Astrocyte of the hippocampus (primary cell): ENCODE measurements around the gene NUDT16L1.
A peak's percentile ranks its signal among the peaks of the same experiment; 100 is the strongest.

Experiments
- DNase-seq: peaks from one replicate; pipeline ENCODE4 v3.0.0; 2011; ENCODE audit warnings: low read depth, low spot score

NUDT16L1 gene

DNA sequence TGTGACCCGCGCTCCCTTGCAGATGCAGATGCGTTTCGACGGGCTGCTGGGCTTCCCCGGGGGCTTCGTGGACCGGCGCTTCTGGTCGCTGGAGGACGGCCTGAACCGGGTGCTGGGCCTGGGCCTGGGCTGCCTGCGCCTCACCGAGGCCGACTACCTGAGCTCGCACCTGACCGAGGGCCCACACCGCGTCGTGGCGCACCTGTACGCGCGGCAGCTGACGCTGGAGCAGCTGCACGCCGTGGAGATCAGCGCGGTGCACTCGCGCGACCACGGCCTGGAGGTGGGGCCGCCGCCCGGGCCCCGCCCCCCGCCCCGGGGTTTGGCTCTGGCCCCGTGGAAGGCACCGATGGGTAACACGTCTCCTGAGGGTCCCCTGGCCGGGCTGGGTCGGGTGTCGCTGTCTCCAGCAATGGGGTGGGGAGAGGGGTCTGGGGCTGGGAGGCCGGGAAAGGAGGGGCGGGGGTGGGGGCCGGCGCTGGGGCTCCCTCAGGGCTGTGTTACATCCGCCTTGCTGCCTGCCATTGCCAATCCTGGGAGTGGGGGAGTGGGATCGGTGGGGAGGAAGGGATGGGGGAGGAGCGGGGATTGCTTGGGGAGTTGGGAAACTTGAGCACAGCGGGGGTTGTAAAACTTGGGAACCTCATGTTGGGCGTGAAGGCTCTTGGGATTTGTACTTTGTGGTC lies 737 bp downstream of the NUDT16L1 start:
- DNase-seq = peak; percentile 65

DNA sequence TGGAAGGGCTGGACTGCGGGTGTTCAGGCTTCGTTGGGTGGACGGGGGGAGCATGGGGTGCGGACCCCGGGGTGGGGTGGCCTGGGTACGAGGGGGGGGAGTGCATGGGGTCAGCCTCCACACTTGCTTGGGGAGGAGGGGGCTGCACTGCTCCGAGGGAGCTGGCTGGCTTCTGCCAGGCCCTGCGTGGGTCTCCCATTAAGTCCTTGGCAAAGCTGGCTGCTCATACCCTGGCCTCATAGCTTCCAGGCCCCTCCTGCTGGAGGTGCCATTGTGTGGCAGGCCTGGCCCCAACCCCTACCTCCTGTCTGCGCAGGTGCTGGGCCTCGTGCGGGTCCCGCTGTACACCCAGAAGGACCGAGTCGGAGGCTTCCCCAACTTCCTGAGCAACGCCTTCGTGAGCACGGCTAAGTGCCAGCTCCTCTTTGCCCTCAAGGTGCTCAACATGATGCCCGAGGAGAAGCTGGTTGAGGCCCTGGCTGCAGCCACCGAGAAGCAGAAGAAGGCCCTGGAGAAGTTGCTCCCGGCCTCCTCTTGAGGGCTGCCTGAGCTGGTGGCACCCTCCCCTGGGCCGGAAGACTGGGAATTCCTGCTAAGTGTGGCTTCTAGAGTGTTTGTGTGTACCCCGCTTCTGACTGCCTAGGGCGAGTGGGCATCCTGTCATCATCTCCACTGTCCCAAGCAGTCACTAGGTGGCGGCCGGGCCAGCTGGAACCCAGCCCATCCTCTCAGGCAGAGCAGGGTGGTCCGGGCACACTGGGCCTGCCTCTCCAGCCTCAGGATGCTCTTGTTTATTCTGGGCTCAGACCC lies 1.5 kb downstream of the NUDT16L1 start:
- DNase-seq = peak; percentile 27

DNA sequence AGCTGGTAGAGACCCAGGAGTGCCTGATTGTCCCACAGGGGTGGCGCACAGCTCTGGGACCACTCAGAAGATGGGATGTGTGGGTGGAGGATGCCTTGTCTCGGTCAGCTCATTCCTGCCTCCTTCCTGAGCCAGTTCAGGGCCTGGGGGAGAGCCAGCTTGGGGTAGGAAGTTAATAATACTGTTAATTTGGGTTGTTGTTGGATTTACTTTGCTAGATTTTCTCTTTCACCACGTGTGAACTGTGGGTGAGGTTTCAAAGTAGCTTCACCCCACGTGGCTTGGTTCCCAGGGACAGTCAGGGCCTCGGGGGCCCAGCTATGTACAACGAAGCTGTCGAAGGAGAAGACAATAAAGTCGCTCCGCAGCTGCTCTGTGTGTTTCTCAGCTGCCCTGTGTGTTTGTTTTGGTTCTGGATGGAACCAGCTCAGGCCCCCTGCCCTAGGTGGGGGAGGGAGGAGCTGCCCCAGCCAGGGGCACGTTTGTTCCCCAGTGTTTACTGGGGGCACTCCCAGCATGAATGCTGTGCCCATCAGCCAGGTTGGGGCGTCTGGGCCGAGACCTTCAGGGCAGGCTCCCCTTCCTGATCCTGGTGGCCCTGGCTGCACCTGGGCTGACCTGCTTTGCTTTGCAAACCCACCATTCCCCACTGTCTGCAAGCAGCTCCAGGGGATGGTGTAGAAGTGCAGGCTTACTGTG lies 2.3 kb downstream of the NUDT16L1 start:
- no peak for DNase-seq

DNA sequence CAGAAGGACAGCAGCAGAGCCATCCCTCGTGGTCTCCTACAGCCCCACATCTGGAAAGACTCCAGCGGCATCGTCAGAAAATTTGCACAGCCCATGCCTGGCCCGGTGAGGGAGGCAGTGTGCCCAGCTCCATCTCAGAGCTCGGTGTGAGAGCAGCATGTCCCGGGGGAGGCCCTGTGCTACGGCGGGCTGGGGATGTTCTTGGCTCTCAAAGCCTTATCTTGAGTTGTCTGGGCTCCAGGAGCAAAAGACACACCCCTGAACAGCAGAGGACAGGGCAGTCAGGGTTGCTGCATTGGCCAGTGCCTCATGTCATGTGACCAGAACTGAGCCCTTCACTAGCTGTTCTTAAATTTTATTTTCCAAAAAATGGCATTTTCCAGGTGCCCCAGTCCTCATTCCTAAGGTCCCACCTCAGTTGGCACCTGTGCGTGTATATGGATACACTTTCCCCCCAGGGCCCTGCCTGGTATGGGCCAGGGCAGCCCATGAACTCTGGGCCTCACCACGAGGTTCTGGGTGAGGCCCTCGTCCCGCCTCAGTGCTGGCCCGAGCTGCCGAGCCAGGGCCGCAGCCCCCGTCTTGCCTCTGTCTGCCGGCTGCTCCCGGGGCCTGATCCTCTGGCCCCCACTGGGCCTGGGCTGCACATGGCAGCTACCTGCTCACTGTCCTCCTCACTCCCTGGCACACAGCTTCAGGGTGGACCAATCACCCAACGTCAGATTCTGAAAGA lies 3.0 kb downstream of the NUDT16L1 start:
- no peak for DNase-seq

DNA sequence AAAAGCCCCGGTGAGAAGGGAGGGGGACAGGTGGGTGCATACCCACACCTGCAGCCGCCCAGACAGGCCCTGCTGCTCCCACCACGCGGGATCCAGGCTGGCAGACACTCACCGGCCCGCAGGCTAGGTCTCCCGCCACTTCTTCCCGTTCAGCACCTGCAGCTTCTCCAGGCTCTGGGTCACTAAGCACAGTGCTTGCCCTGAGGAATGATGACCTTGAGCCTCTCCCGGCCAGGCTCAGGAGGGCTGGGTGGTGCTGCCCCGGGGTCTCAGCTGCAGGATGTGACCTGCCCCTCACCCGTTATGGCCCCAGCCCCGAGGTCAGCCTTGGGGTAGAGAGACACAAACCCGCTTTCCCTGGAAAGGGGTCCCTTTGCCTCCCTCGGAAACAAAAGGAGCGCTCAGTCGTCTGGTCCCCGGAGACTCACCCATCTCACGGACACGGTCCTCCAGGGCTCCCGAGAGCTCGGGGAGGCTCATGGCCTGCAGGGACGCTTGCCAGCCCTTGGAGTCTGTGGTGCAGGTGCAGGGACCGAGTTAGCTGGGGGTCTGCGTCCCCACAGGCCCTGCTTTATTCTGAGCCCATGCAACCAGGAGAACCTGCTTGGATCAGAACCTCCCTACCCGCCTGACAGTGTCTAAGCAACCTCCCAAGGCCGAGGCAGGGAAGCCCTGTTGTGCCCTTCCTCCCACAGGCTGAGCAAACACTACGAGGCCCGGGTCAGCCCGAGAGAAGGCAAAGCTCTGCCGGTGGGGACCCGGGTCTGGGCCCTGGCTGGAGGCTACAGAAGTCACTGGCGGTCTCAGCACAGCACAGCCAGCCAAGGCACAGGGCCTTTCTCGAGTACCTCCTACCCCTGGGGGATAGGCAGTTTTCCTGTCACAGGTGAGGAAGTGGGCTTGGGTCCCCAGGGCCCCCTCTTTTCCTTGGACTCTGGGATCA lies 3.8 kb downstream of the NUDT16L1 start:
- no peak for DNase-seq

DNA sequence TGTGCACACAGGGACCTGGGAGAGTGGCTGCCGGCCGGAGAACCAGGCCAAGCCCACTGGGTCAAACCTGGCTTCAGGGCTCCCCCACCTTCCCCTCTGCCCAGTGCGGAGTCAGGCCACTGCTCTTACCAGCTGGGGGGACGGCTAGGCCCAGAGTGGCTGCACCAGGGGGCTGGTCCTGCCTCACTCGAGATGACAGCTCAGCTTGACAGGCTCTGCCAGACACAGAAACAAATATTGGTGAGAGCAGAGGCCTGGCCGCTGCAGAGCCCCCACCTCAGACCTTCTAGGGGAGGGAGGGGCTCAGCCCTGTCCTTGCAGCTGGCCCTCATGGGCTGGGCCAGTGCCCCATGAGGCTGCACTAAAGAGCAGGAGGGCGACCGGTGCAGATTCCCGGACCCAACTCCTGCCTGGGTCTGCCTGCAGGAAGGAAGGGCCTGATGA lies 4.5 kb downstream of the NUDT16L1 start:
- DNase-seq = no peak

DNA sequence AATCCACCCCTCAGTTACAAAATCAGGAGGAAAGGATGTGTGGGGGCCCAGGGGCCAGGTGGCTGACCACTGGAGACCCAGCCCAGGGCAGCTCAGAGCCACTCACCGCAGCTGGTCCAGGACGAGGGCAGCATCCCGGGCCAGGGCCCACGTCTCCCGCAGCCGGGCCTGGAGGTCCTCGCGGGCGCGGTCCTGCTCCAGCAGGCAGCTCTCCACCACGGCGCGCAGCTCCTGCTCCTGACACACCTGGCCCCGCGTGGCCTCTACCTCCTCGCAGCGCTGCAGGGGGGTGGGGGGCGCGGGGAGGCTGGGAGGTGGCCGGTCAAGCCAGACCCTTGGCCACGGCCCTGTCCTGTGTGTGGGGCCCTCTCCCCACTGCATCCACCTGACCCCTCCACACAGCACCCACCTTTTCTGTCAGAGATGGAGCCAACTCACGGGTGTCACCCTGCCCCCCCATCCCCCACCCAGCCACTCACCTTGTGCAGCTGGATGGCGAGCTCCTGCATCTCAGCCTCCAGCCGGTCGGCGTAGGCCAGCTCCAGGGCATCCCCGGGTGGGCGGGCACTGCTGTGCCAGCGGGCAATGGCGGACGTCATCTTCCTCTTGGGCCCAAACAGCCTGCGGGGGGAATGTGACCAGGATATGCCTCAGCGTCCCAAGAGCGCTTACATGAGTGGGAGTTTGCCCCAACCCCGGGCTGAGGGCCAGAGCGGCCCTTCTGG lies 5.1 kb downstream of the NUDT16L1 start:
- peak; percentile 1 for DNase-seq

DNA sequence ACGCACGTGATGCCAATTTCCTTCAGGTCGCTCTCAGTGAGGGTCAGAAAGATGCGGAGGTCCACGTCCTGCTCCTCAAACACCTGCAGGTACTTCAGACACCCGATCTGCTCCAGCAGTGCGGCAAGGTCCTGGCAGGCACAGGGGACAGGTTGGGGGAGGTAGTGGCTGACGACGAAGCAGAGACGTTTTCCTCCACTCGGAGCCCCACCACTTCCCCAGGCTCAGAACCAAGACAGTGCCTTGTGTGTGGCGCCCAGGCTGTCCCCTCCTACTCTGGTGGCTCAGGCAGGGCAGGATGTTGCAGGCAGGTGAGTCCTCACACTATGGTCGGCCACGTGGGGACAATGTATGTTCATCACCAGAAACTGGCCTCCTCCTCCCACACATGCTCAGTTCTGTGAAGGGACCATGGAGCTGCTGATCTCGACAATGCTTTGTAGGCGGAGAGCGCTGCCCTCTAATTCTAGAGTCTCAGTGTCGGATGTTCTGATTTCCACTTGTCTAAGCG lies 5.7 kb downstream of the NUDT16L1 start:
- DNase-seq = peak; percentile 0

DNA sequence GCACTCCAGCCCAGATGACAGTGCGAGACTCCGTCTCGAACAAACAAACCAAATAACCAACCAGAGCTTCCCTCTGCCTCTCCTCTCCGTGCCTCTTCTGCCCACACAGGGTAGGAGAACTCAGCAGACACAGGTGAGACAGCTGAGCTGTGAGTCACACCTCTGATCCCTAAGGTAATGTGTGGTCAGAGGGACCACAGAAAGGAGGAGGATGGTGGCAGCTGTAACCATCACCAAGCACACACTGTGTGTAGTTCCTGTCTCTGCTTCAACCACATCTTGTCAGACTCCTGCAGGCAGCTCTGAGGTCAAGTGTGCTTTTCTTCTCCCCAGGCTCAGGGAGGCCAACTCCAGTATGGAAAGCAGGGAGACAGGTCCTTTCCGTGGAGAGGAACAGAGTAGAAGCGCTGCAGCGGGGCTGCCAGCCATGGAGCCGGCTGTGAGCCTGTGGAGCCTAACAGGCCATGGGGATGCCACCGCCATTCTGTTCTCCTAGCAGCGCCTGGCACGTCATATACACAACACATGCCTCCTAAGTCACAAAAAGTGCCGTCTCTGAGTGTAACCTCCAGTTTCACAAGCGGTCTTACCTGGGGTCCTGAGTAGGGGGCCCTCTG lies 7.1 kb downstream of the NUDT16L1 start:
- DNase-seq = peak; percentile 2

DNA sequence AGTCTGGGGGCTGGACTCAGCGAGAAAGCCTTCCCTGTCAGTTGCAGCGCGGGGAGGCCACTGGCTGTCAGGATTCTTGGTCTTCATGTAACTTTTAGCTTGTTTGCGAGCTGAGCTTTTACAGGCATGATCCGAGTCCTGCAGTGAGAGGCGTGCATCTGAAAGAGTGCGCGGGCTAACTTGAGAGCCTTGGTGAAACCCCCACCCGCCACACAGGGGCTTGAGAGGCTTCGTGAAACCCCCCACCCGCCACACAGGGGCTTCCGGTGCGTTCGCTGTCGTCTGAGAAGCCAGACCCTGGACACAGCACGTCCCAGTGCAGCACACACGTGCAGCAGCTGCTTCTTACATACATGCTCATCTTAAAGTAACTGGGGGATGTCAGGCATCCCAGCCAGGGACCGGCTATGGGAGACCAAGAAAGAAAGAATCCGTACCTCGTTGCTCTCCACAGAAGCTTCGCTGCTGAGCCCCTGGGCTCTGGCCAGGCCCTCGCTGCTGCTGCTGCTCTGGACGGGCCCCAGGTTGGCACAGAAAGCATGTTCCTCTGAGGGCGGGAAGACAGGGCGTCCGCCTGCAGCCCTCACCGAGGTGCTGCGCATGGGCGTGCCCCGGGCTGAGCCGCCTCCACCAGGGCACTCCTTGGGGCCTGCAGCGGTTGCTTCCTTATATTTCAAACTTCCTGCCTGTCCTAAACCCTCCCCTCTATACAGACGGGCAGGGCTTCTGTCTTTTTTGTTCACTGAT lies 7.8 kb downstream of the NUDT16L1 start:
- DNase-seq = peak; percentile 2

DNA sequence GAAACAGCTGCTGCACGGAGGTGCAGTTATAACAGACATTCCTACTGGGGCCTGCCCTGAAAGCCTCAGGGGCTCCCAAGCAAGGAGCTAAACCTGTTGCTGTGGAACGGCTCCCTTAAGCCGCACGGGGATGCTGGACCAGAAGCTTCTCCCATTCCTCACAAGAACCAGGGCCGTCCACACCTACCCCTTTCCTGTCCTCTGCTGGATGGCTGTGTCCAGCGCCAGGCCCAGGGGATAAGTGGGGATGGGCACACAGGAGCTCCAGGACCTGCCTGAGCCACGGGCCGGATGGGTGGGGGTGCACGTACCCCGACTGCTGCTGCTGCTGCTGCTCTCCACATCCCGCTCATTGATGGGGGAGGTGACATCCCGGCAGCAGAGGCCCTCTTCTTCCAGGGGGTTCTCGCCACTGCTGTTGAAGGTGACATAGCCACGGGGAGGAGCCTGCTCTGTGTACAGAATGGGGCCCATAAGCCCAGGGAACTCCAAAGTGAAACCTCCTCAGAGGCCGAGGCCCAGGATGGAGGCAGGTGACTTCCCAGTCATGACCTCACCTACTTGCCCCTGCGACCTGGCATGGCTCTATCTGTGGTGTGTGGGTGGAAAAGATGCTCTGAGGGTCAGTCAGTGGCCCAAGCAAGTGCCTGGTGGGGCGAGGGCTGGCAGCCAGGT lies 8.6 kb downstream of the NUDT16L1 start:
- peak; percentile 0 for DNase-seq

DNA sequence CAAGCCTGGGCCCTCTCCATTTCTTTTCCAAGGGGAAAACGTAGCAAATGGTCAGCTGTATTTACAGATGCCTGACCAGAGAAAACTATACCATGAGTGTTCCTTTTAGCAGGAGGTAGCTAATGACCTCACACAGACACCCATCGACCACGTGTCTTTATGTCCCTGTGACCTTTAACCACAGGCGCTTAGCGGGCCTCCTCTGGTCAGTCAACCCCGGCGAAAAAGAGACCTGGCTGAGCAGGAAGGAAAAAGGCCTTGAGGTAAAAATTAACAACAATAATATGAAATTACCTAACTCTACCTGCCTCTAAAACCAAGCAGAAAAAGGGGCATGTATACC lies 9.1 kb downstream of the NUDT16L1 start:
- DNase-seq = no peak

DNA sequence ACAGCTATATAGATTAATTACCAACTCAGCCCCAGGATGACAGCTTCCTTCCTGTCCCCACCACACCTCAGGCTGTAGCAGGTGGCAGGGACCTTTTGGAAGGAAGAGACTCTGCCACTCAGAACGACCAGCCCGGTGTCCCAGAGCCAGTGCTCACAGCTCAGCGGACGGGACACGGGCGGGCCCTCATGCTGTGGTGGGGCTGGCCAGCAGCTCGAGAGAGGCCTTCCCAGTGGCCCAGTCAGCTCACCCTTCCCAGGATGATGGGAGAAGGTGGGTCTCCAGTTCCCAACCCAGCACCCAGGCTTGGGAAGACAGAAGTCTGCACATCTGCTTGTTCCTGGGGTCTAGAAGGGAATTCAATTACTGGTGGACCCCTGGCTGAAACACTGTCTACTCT lies 10.5 kb downstream of the NUDT16L1 start:
- no peak for DNase-seq

DNA sequence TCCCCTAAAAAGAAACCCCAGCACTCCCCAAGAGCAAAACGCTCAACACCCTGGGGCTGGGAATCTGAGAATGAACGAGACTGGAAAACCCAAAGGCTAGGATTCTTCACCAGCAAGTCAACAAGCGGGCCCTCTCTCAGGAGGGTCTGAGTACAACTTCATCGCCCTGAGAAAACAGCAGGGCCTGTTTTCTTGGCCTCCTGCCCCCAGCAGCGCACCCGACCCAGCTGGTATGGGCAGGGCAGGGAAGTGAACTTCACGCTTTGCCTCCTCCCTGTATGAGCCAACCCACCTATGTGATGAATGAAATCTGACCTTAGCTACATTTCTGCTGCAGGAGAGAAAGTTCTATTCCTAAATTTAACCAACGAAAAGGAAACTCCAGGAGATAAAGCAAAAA lies 11.1 kb downstream of the NUDT16L1 start:
- no peak for DNase-seq

DNA sequence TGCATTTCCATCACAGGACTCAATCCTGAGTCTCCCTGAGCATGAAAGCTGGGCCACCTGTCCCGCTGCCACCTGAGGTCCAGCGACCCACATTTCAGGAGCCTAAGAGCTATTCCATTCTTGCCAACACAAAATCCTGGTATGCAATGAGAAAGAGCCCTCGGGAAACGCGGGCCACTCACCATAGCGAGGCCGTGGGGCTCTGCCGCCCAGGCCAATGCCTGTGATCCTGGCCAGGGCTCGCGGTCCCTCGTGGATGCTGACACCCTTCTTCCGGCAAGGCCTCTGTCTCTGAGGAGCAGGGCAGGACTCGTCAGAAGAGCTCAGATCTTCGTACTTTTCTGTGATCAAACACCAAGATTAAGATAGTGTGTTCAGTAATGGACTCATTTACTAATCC lies 11.6 kb downstream of the NUDT16L1 start:
- no peak for DNase-seq

DNA sequence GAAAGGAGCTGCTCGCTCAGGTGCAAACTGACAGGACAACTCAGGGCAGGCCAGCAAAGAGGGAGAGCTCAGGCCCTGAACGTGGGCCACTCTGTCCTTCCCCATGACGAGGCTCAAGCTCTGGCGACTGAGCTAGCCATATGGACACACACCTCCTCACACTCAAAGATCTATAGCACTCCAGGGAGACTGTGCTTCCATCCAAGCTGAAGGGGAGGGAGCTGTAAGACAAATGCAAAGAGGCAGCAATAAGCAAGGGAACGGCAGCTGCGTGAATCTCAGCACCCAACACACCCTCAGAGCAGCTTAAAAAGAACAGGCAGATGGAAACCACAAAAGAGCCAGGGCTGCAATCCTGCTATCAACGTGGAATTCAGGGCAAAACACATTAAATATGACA lies 13.5 kb downstream of the NUDT16L1 start:
- DNase-seq = no peak

DNA sequence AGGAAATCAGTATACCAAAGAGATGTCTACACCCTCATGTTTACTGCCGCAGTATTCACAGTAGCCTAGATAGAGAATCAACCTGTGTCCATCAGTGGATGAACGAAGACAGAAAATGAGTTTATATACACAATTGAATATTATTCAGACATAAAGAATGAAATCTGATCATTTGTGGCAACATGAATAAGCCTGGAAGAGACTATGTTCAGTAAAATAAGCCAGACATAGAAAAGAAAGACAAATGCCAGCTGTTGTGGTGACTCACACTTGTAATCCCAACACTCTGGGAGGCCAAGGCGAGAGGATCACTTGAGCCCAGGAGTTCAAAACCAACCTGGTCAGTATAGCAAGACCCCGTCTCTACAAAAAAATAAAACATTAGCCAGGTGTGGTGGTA lies 16.1 kb downstream of the NUDT16L1 start:
- no peak for DNase-seq
